K562 (cell line): ENCODE data around the gene MTRFR. TPM values are rescaled to one million over a fixed set of nuclear protein-coding genes. Genes with fewer than 3 reads are reported as not detected.

ENCODE experiments used
- ATAC-seq: fragments of 200-7000 bp; cut with Tn5 transposase; 3 replicates; pipeline ENCODE4 v1.9.1; 2020; ENCODE audit warnings: moderate library complexity
- BruUV-seq: library from RNA; stranded (reverse); fragments of 400-500 nt; replicated peaks from 2 replicates; lab custom pipeline; 2021; lab: Mats Ljungman, UMichigan
- CTCF ChIA-PET: fragments of 300-600 bp; formaldehyde crosslinking; extraction: SDS; loops from one replicate; lab custom pipeline; 2021; ENCODE audit warnings: low intra/inter-chr PET ratio; lab: Yijun Ruan, JAX
- POLR2A ChIA-PET: fragments of 300-600, 350-650 bp; sonication (Branson Sonifier 250); formaldehyde crosslinking; extraction: SDS; loops from one replicate; lab custom pipeline; 2021; ENCODE audit warnings: antibody characterized with exemption, inconsistent platforms; lab: Yijun Ruan, JAX
- DNase-seq, 4 experiments: peaks; one replicate each; pipeline versions ENCODE4 v3.0.0 to v3.0.0-alpha.2; 2011 to 2018; ENCODE audit warnings: low spot score in 3 of 4, mixed read lengths in 3 of 4; ENCODE audit errors: extremely low read depth in 1 of 4
- FAIRE-seq: peaks from 2 replicates; lab custom pipeline; 2011; peaks lifted over from hg19 to GRCh38; lab: Jason Lieb, UNC
- H2AFZ ChIP-seq: 2 replicates; pipeline ENCODE4 v1.6.0; 2011; ENCODE audit warnings: low read depth, low read length, control low read depth, inconsistent platforms
- H3K27ac ChIP-seq: fragments of 200-600 bp; 3 replicates; pipeline ENCODE4 v1.8.0; 2011; ENCODE audit warnings: low read depth, mild to moderate bottlenecking, control low read depth, inconsistent platforms, low read length, moderate library complexity, mixed read lengths; ENCODE audit errors: extremely low read depth
- H3K27me3 ChIP-seq, 2 experiments: fragments of 300-600 bp in 1 of 2; 2 replicates in 1 of 2; 3 replicates in 1 of 2; pipeline versions ENCODE4 v1.6.0 to v1.8.0; 2011; ENCODE audit warnings: inconsistent platforms in 2 of 2, low read length in 2 of 2, mild to moderate bottlenecking in 1 of 2, mixed read lengths in 1 of 2, moderate library complexity in 1 of 2; ENCODE audit not compliant: control insufficient read depth in 2 of 2, insufficient read depth in 2 of 2
- H3K36me3 ChIP-seq: fragments of 300-600 bp; 3 replicates; pipeline ENCODE4 v1.8.0; 2011; ENCODE audit warnings: mild to moderate bottlenecking, low read length, inconsistent platforms; ENCODE audit not compliant: control insufficient read depth, insufficient read depth
- H3K4me1 ChIP-seq, 2 experiments: fragments of 200-600 bp in 1 of 2; replicated peaks in 1 of 2; 2 replicates in 1 of 2; 3 replicates in 1 of 2; pipeline versions ENCODE4 v1.5.1 to v1.8.0; 2011; ENCODE audit warnings: inconsistent platforms in 2 of 2, low read length in 2 of 2, mild to moderate bottlenecking in 1 of 2, mixed read lengths in 1 of 2, moderate library complexity in 1 of 2; ENCODE audit not compliant: control insufficient read depth in 2 of 2, insufficient read depth in 2 of 2
- H3K4me2 ChIP-seq: 2 replicates; pipeline ENCODE4 v1.6.1; 2011; ENCODE audit warnings: low read length, control low read depth, inconsistent platforms, mixed read lengths; ENCODE audit not compliant: insufficient read depth
- H3K4me3 ChIP-seq: fragments of 200-600 bp; sonication (generic), shearing (Covaris generic); 2 replicates; pipeline ENCODE4 v1.5.1; 2016; ENCODE audit warnings: control low read depth, inconsistent platforms
- H3K79me2 ChIP-seq: fragments of 200-600 bp; 3 replicates; pipeline ENCODE4 v1.8.0; 2011; ENCODE audit warnings: low read length, inconsistent platforms; ENCODE audit not compliant: control insufficient read depth, insufficient read depth
- H3K9ac ChIP-seq, 2 experiments: 2 replicates each; pipeline versions ENCODE4 v1.6.0 to v1.6.1; 2011; ENCODE audit warnings: low read depth in 2 of 2, low read length in 2 of 2, control low read depth in 1 of 2, inconsistent platforms in 1 of 2, mild to moderate bottlenecking in 1 of 2, mixed read lengths in 1 of 2; ENCODE audit not compliant: insufficient read depth in 1 of 2
- H3K9me1 ChIP-seq: one replicate; pipeline ENCODE4 v1.6.0; 2011; ENCODE audit warnings: inconsistent platforms, mild to moderate bottlenecking, low read length, moderate library complexity; ENCODE audit not compliant: control insufficient read depth, insufficient read depth
- H3K9me3 ChIP-seq: replicated peaks from 2 replicates; pipeline ENCODE4 v1.5.1; 2011; ENCODE audit warnings: low read depth, low read length, inconsistent platforms; ENCODE audit not compliant: control insufficient read depth, insufficient read depth
- H4K20me1 ChIP-seq: replicated peaks from 2 replicates; pipeline ENCODE4 v1.6.1; 2011; ENCODE audit warnings: low read length, inconsistent platforms, mixed read lengths; ENCODE audit not compliant: control insufficient read depth, insufficient read depth
- C11orf30 ChIP-seq: fragments of 450-650 bp; IDR thresholded peaks from 2 replicates; pipeline ENCODE4 v1.6.1; 2016; ENCODE audit warnings: low read depth, mild to moderate bottlenecking
- MCM3 ChIP-seq: fragments of 450-650 bp; IDR thresholded peaks from 2 replicates; pipeline ENCODE4 v1.6.1; 2016
- MEIS2 ChIP-seq: fragments of 450-650 bp; IDR thresholded peaks from 2 replicates; pipeline ENCODE4 v1.6.1; 2014; ENCODE audit warnings: mild to moderate bottlenecking; ENCODE audit not compliant: partially characterized antibody
- NFE2 ChIP-seq: IDR thresholded peaks from 2 replicates; pipeline ENCODE4 v1.6.1; 2014; ENCODE audit warnings: antibody characterized with exemption, low read depth
- PBX2 ChIP-seq, 2 experiments: IDR thresholded peaks in 1 of 2; conservative IDR thresholded peaks in 1 of 2; 2 replicates each; pipeline ENCODE4 v1.6.1; 2016; ENCODE audit warnings: low read depth in 2 of 2, mild to moderate bottlenecking in 1 of 2, missing compliant biosample characterization in 1 of 2, missing genetic modification characterization in 1 of 2, moderate library complexity in 1 of 2
- PHF20 ChIP-seq: fragments of 450-650 bp; IDR thresholded peaks from 2 replicates; pipeline ENCODE4 v1.6.1; 2018; ENCODE audit not compliant: partially characterized antibody
- PKNOX1 ChIP-seq: fragments of 450-650 bp; IDR thresholded peaks from 2 replicates; pipeline ENCODE4 v1.6.1; 2016
- SPI1 ChIP-seq: IDR thresholded peaks from 2 replicates; pipeline ENCODE4 v1.6.1; 2011; ENCODE audit warnings: low read depth, low read length, control low read depth, borderline replicate concordance
- ZBTB33 ChIP-seq: sonication (generic); formaldehyde crosslinking; IDR thresholded peaks from 2 replicates; pipeline ENCODE4 v1.8.1; 2023; ENCODE audit warnings: mild to moderate bottlenecking, missing genetic modification reagents
- ZBTB34 ChIP-seq: fragments of 250-450 bp; sonication (Bioruptor Pico); IDR thresholded peaks from 2 replicates; pipeline ENCODE4 v1.8.0; 2021; ENCODE audit warnings: mild to moderate bottlenecking, moderate library complexity
- ZNF384 ChIP-seq: IDR thresholded peaks from 2 replicates; pipeline ENCODE4 v1.6.1; 2012; ENCODE audit warnings: low read depth, low read length, improper control_type of control experiment
- WGBS: fragments of 100-300 bp; shearing (Covaris generic); methylation state at CpG from one replicate; pipeline ENCODE4 v1.1.6; 2016; ENCODE audit warnings: low coverage, mixed read lengths; ENCODE audit not compliant: insufficient coverage; ENCODE audit errors: missing lambda C conversion rate; 5-methylcytosine and 5-hydroxymethylcytosine counted together
- in situ Hi-C: fragments of 300-500 bp; cut with MboI; formaldehyde crosslinking; loops from 4 replicates; pipeline ENCODE4 v1.15.0; 2018; ENCODE audit warnings: inconsistent platforms, mixed read lengths
- intact Hi-C: fragments of 100-400 bp; cut with micrococcal nuclease; formaldehyde crosslinking; loops from 2 replicates; pipeline ENCODE4 v1.14.2; 2022
- polyA plus RNA-seq, 8 experiments: library from polyadenylated mRNA; depleted of rRNA in 4 of 8; stranded (reverse) in 5 of 8; unstranded in 3 of 8; fragments of >200 nt; fragmentation: Nextera tagmentation in 2 of 8; fragmentation: Illumina TruSeq in 1 of 8; extraction: Ambion mirVana in 2 of 8; extraction: Trizol in 1 of 8; gene quantifications; 2 replicates each; pipeline versions ENCODE4 v1.2.1 to v1.2.3, GENCODE V29; 2011 to 2014; ENCODE audit warnings: inconsistent platforms in 1 of 8, missing spikeins in 1 of 8
- total RNA-seq, 7 experiments: library from RNA; depleted of rRNA in 6 of 7; stranded (reverse); fragments of >200 nt in 6 of 7; fragmentation: Illumina TruSeq in 2 of 7; extraction: Trizol in 2 of 7; gene quantifications; 2 replicates each; pipeline versions ENCODE4 v1.2.1 to v1.2.3, GENCODE V29; 2011 to 2021; ENCODE audit warnings: low replicate concordance in 1 of 7

MTRFR gene
- total and polyA plus RNA-seq, 9 of the 15 experiments (the other 6 are each of a cell fraction or from before 2014, with no cell fraction given), result 16.7 to 55.6 (median 34.7) TPM

GRCh38 chr12:123278101-123278627 lies 44.9 kb downstream of the MTRFR start:
- peak; percentile 69 for FAIRE-seq
- peak; percentile 43; the same call in 2 of the 3 replicates for ATAC-seq
- TF ChIP-seq PKNOX1 (peak; percentile 61), C11orf30 (0 out of 2 replicates have a peak, but pooled peaks have one; percentile 15), NFE2 (0 out of 2 replicates have a peak, but pooled peaks have one; percentile 4), ZBTB34 (no peak), ZNF384 (peak; percentile 82), MCM3 (no peak), ZBTB33 (CRISPR knock-in tag) (no peak), SPI1 (peak; percentile 67), MEIS2 (peak; percentile 33), PBX2 (CRISPR knock-in tag; IDR thresholded peaks at IDR 0.05; ENCODE audit: low read depth) (no peak), PBX2 (tag; conservative IDR thresholded peaks at IDR 0.05; ENCODE audit: low read depth) (peak; percentile 63), PHF20 (no peak)
- TF ChIP-seq, all 486 proteins: peak for 7
- no peak overlapping the region for H3K9ac ChIP-seq
- WGBS, result 56% methylated on average over 2 of the region's 2 CpGs
- no peaks in the 10 kb centered on the region for H3K79me2 ChIP-seq
- 0 out of 3 replicates have a peak overlapping the region, but pooled peaks have one; percentile 51 for H3K27ac ChIP-seq
- no peaks in the 10 kb centered on the region for H3K9me1 ChIP-seq
- CTCF ChIA-PET, result no interaction called here
- no peak overlapping the region for H3K4me2 ChIP-seq
- POLR2A ChIA-PET, result interaction anchor here (0.6 kb wide), 3 partner anchors 44 to 254 kb away, joined by 3 to 4 read pairs (median 3); no protein-coding TSS in a partner anchor
- no peak overlapping the region for H3K4me3 ChIP-seq
- no peaks in the 10 kb centered on the region; a peak in 1 of 5 replicates for H3K4me1 ChIP-seq
- no peaks in the 10 kb centered on the region for H3K27me3 ChIP-seq
- no peaks in the 10 kb centered on the region for H3K36me3 ChIP-seq
- H4K20me1 ChIP-seq, result no peaks in the 10 kb centered on the region
- intact Hi-C loops (loop anchor here (2.0 kb wide), 1 partner anchor 325 kb away; the partner anchor contains the start of gene DDX55), in situ Hi-C loops (no loop called here)
- no peak for DNase-seq
- H3K9me3 ChIP-seq, result no peaks in the 10 kb centered on the region
- H2AFZ ChIP-seq, result peak overlapping the region; percentile 74
- no TSS peak for BruUV-seq
